ENCODE data around the gene PPIL3. TPM values are rescaled to one million over a fixed set of nuclear protein-coding genes. Genes with fewer than 3 reads are reported as not detected.

PPIL3 gene
- total RNA-seq, 4 donors from 2014 or later, result 17.1 to 118 (median 39.1) TPM

- TF ChIP-seq POLR2AphosphoS5 (IDR thresholded peaks at IDR 0.05) (no peak), POLR2A (IDR thresholded peaks at IDR 0.05) (no peak), EP300 (IDR thresholded peaks at IDR 0.05) (no peak)
- TF ChIP-seq, protein P1, sequence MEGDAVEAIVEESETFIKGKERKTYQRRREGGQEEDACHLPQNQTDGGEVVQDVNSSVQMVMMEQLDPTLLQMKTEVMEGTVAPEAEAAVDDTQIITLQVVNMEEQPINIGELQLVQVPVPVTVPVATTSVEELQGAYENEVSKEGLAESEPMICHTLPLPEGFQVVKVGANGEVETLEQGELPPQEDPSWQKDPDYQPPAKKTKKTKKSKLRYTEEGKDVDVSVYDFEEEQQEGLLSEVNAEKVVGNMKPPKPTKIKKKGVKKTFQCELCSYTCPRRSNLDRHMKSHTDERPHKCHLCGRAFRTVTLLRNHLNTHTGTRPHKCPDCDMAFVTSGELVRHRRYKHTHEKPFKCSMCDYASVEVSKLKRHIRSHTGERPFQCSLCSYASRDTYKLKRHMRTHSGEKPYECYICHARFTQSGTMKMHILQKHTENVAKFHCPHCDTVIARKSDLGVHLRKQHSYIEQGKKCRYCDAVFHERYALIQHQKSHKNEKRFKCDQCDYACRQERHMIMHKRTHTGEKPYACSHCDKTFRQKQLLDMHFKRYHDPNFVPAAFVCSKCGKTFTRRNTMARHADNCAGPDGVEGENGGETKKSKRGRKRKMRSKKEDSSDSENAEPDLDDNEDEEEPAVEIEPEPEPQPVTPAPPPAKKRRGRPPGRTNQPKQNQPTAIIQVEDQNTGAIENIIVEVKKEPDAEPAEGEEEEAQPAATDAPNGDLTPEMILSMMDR (IDR thresholded peaks at IDR 0.05), result no peak
- no peak overlapping the region for H3K27ac ChIP-seq
- H3K9me3 ChIP-seq, result no peaks in the 10 kb centered on the region
- 87 to 88% methylated on average over 2 of the region's 2 CpGs for WGBS, 2 donors (ENCODE audit: low coverage in 1 of 2)
- no peaks in the 10 kb centered on the region for H3K27me3 ChIP-seq
- no peak overlapping the region for H3K4me3 ChIP-seq
- ATAC-seq, result no peak
- H3K4me1 ChIP-seq, result no peaks in the 10 kb centered on the region
- H3K36me3 ChIP-seq, result peaks cover 0 to 98% of the 10 kb centered on the region in 2 donors
Observed at GRCh38 chr2:200878289-200878880, 10.5 kb downstream of the PPIL3 start.

DNA sequence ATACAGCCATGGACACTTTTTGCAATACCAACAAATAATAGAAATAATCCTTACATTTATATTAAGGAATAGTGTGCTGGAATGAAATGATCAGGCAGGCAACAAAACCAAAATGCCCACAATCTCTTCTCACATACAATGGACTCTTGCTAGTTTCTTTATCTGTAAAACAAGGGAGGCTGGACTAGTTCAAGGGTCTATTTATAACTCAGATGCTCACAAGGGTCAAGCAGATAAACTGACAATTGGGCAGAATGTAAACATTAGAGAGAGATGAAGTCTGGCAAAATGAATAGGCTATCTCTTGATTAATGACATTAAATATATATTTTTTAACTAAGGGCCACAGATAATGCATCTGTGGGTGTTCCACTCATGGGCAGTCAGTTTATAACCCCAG is 11.4 kb downstream of the PPIL3 start:
- no peaks in the 10 kb centered on the region for H3K9me3 ChIP-seq
- no peak for ATAC-seq
- no peak overlapping the region for H3K27ac ChIP-seq
- H3K36me3 ChIP-seq, result peaks cover 0 to 98% of the 10 kb centered on the region in 2 donors
- no peaks in the 10 kb centered on the region for H3K4me1 ChIP-seq
- no peaks in the 10 kb centered on the region for H3K27me3 ChIP-seq
- TF ChIP-seq, protein P1 (IDR thresholded peaks at IDR 0.05), result no peak
- TF ChIP-seq EP300 (IDR thresholded peaks at IDR 0.05), result no peak
- no peak overlapping the region for H3K4me3 ChIP-seq

DNA sequence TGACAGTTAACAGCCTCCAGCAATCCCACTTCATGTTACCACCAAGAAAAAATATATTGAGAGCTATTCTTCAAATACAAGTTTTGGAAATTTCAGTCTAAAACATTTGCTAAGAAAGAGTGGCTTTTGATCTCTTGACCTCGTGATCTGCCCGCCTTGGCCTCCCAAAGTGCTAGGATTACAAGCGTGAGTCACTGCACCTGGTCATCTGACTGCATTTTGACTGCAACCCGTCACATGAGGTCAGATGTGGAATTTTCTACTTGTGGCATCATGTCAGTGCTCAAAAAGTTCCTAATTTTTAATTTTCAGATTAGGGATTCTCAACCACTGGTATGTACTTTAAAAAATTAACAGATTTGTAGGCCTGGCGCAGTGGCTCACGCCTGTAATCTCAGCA is 15.3 kb downstream of the PPIL3 start:
- Histone ChIP-seq H3K4me3 (no peak overlapping the region), H3K4me1 (no peaks in the 10 kb centered on the region), H3K9me3 (no peaks in the 10 kb centered on the region), H3K36me3 (peaks cover 0 to 83% of the 10 kb centered on the region in 2 donors), H3K27ac (no peak overlapping the region), H3K27me3 (no peaks in the 10 kb centered on the region)
- no peak for ATAC-seq
- TF ChIP-seq POLR2A (IDR thresholded peaks at IDR 0.05) (no peak), EP300 (IDR thresholded peaks at IDR 0.05) (no peak), POLR2AphosphoS5 (IDR thresholded peaks at IDR 0.05) (no peak)
- TF ChIP-seq, protein P1 (IDR thresholded peaks at IDR 0.05), result no peak
- 92 to 96% methylated on average over 4 to 6 of the region's 6 CpGs for WGBS, 2 donors (ENCODE audit: low coverage in 1 of 2)

DNA sequence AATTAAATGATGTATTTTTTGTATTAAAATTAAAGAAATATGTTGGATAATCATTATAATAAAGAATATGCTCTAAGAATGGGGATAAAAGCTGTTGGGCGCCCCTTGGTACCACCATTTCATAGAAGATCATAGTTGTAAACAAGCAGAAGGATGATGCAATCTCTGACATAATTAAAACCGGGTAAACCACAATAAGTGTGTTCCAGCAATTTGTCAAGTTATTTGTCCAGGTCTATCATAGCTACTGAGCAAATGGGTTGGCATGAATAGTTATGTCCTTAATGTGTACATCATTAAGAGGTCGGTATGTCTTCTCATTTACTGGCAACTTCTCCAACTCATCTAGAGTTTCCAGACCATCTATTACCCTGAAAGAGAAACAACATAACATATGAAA is 17.7 kb downstream of the PPIL3 start:
- H3K27ac ChIP-seq, result no peak overlapping the region
- H3K36me3 ChIP-seq, result peaks cover 0 to 59% of the 10 kb centered on the region in 2 donors
- no peak overlapping the region for H3K4me3 ChIP-seq
- H3K4me1 ChIP-seq, result peaks cover 0 to 16% (median 0%) of the 10 kb centered on the region in 3 donors
- ATAC-seq, result no peak
- no peaks in the 10 kb centered on the region for H3K27me3 ChIP-seq
- TF ChIP-seq EP300 (IDR thresholded peaks at IDR 0.05) (no peak), POLR2A (IDR thresholded peaks at IDR 0.05) (no peak), POLR2AphosphoS5 (IDR thresholded peaks at IDR 0.05) (no peak)
- TF ChIP-seq, protein P1 (IDR thresholded peaks at IDR 0.05), result no peak
- 81 to 83% methylated on average over 3 of the region's 3 CpGs for WGBS, 2 donors (ENCODE audit: low coverage in 1 of 2)
- no peaks in the 10 kb centered on the region for H3K9me3 ChIP-seq

GRCh38 chr2:200869014-200869413 is 19.9 kb downstream of the PPIL3 start:
- TF ChIP-seq POLR2A (IDR thresholded peaks at IDR 0.05) (no peak), EP300 (IDR thresholded peaks at IDR 0.05) (no peak), POLR2AphosphoS5 (IDR thresholded peaks at IDR 0.05) (no peak)
- TF ChIP-seq, protein P1 (IDR thresholded peaks at IDR 0.05), result no peak
- Histone ChIP-seq H3K9me3 (no peaks in the 10 kb centered on the region), H3K27me3 (no peaks in the 10 kb centered on the region), H3K27ac (no peak overlapping the region), H3K4me1 (peaks cover 0 to 30% (median 0%) of the 10 kb centered on the region in 3 donors), H3K36me3 (peaks cover 0 to 38% of the 10 kb centered on the region in 2 donors), H3K4me3 (no peak overlapping the region)
- 100% methylated on average over 1 of the region's 2 CpGs for WGBS, 2 donors (ENCODE audit: low coverage in 1 of 2)
- ATAC-seq, result no peak

Data from gastroesophageal sphincter (tissue), 4 donors.